GM12873 (cell line): ENCODE measurements around the gene TRAF3IP1.

Source experiments
- CTCF ChIP-seq: IDR thresholded peaks from 2 replicates; pipeline ENCODE4 v1.5.1; 2012; ENCODE audit warnings: low read depth, mild to moderate bottlenecking, moderate library complexity, low read length, control low read depth; ENCODE audit not compliant: insufficient read depth; ENCODE audit errors: missing control alignments

Gene TRAF3IP1

GRCh38 chr2:238448031-238448955, 128.0 kb downstream of the TRAF3IP1 start:
- TF ChIP-seq CTCF = no peak

GRCh38 chr2:238449241-238449640, 128.9 kb downstream of the TRAF3IP1 start:
- TF ChIP-seq CTCF = no peak

GRCh38 chr2:238449909-238450417, 129.6 kb downstream of the TRAF3IP1 start:
- TF ChIP-seq CTCF = no peak

- no peak for TF ChIP-seq CTCF
Measured at GRCh38 chr2:238450440-238450861, 130.1 kb downstream of the TRAF3IP1 start.
